SU-DHL-6 (cell line): ENCODE measurements around the gene ASB13.

Source experiments
- EZH2phosphoT487 ChIP-seq: fragments of 200-600 bp; sonication (generic), shearing (Covaris generic); conservative IDR thresholded peaks from 2 replicates; pipeline ENCODE4 v1.6.1; 2018; ENCODE audit warnings: mild to moderate bottlenecking, antibody characterized with exemption, low read length, moderate library complexity, mixed read lengths
- TF ChIP-seq, protein P1 (sequence below): fragments of 200-600 bp; sonication (generic); IDR thresholded peaks from one replicate; pipeline ENCODE4 v1.5.1; 2017; ENCODE audit warnings: antibody characterized with exemption, mild to moderate bottlenecking, low read length, moderate library complexity; ENCODE audit not compliant: insufficient read depth, poor library complexity, severe bottlenecking

DNA sequence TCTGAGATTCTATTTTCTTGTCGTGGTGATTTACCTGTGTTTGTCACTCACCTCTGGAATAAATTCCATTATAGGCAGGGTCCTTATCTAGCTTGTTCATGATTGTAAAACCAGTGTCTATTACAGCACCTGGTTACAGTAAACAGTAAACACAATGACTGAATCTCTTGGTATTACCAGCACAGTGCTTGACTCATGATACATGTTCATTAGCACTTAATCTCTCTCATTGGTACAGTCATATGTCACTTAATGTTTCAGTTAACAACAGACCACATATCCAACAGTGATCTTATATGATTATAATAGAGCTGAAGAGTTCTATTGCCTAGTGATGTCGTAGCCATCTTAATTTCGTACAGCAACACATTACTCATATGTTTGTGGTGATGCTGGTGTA, 16.7 kb upstream of the ASB13 start:
- TF ChIP-seq, protein P1, sequence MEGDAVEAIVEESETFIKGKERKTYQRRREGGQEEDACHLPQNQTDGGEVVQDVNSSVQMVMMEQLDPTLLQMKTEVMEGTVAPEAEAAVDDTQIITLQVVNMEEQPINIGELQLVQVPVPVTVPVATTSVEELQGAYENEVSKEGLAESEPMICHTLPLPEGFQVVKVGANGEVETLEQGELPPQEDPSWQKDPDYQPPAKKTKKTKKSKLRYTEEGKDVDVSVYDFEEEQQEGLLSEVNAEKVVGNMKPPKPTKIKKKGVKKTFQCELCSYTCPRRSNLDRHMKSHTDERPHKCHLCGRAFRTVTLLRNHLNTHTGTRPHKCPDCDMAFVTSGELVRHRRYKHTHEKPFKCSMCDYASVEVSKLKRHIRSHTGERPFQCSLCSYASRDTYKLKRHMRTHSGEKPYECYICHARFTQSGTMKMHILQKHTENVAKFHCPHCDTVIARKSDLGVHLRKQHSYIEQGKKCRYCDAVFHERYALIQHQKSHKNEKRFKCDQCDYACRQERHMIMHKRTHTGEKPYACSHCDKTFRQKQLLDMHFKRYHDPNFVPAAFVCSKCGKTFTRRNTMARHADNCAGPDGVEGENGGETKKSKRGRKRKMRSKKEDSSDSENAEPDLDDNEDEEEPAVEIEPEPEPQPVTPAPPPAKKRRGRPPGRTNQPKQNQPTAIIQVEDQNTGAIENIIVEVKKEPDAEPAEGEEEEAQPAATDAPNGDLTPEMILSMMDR = no peak
- no peak for TF ChIP-seq EZH2phosphoT487
